Activated CD4-positive, alpha-beta memory T cell treated with anti-CD3 and anti-CD28 coated beads, Interleukin-2, amount 10 ng/mL, durations not matched to agents 7 days and 5 days (primary cell): Measurements from ENCODE around the gene PDCL2. TPM values are rescaled to one million over a fixed set of nuclear protein-coding genes. Genes with fewer than 3 reads are reported as not detected.

Experiments used
- CTCF ChIA-PET: fragments of 350-600 bp; sonication (Branson Sonifier 250); formaldehyde crosslinking; loops from one replicate; lab custom pipeline; 2021; ENCODE audit warnings: antibody characterized with exemption, inconsistent platforms; lab: Charles Lee
- POLR2A ChIA-PET: fragments of 350-600 bp; sonication (Branson Sonifier 250); formaldehyde crosslinking; loops from one replicate; lab custom pipeline; 2021; ENCODE audit warnings: antibody characterized with exemption; lab: Charles Lee
- DNase-seq: peaks from one replicate; pipeline ENCODE4 v3.0.0-alpha.2; 2020
- H3K27ac Mint-ChIP-seq: one replicate; pipeline ENCODE4 v1.8.0; 2021; ENCODE audit warnings: mild to moderate bottlenecking, mixed read lengths
- H3K27me3 Mint-ChIP-seq: one replicate; pipeline ENCODE4 v1.8.0; 2021; ENCODE audit warnings: mixed read lengths
- H3K36me3 Mint-ChIP-seq: one replicate; pipeline ENCODE4 v1.8.0; 2021; ENCODE audit warnings: low read depth, mixed read lengths
- H3K4me1 Mint-ChIP-seq: one replicate; pipeline ENCODE4 v1.8.0; 2021; ENCODE audit warnings: mixed read lengths
- H3K4me3 Mint-ChIP-seq: one replicate; pipeline ENCODE4 v1.8.0; 2021; ENCODE audit warnings: mild to moderate bottlenecking, mixed read lengths
- H3K9me3 Mint-ChIP-seq: one replicate; pipeline ENCODE4 v1.8.0; 2021; ENCODE audit warnings: mixed read lengths
- total RNA-seq, 2 experiments: library from RNA; stranded (reverse); gene quantifications; one replicate each; pipeline ENCODE4 v1.2.3, GENCODE V29; 2021

The PDCL2 gene
- total RNA-seq, 2 experiments from 2014 or later, result not detected

GRCh38 chr4:55546506-55546755 is 45.6 kb downstream of the PDCL2 start:
- no peak overlapping the region for H3K27ac Mint-ChIP-seq

GRCh38 chr4:55545641-55546505 is 46.2 kb downstream of the PDCL2 start:
- H3K27me3 Mint-ChIP-seq, result peaks cover 23% of the 10 kb centered on the region
- peak overlapping the region; percentile 71 for H3K27ac Mint-ChIP-seq
- ChIA-PET POLR2A (interaction anchor here (0.9 to 1.6 kb wide), 15 partner anchors 11 to 1432 kb away, joined by 3 to 13 read pairs (median 3); partner anchors contain the start of genes NOA1, PPAT, SRD5A3 and TMEM165), CTCF (interaction anchor here (0.8 to 3.2 kb wide), 8 partner anchors 9 to 200 kb away, joined by 3 to 17 read pairs (median 4); partner anchors contain the start of genes NMU, SRD5A3 and TMEM165)
- peak overlapping the region; percentile 85 for H3K4me3 Mint-ChIP-seq
- peak; percentile 62 for DNase-seq
- H3K4me1 Mint-ChIP-seq, result peaks cover 47% of the 10 kb centered on the region
- H3K9me3 Mint-ChIP-seq, result no peaks in the 10 kb centered on the region
- H3K36me3 Mint-ChIP-seq, result no peaks in the 10 kb centered on the region

More at GRCh38 chr4:55546506-55546755, 45.6 kb downstream of the PDCL2 start:
- CTCF ChIA-PET, result interaction anchor here (0.8 to 3.2 kb wide), 7 partner anchors 8 to 200 kb away, joined by 3 to 17 read pairs (median 4); partner anchors contain the start of genes NMU, SRD5A3 and TMEM165
- Mint-ChIP-seq H3K4me1 (peaks cover 50% of the 10 kb centered on the region), H3K9me3 (no peaks in the 10 kb centered on the region), H3K27me3 (peaks cover 24% of the 10 kb centered on the region), H3K36me3 (no peaks in the 10 kb centered on the region), H3K4me3 (peak overlapping the region; percentile 85)
- POLR2A ChIA-PET, result interaction anchor here (0.9 to 1.6 kb wide), 12 partner anchors 12 to 1431 kb away, joined by 3 to 13 read pairs (median 3); partner anchors contain the start of genes NOA1, PPAT, SRD5A3 and TMEM165
- no peak for DNase-seq

DNA sequence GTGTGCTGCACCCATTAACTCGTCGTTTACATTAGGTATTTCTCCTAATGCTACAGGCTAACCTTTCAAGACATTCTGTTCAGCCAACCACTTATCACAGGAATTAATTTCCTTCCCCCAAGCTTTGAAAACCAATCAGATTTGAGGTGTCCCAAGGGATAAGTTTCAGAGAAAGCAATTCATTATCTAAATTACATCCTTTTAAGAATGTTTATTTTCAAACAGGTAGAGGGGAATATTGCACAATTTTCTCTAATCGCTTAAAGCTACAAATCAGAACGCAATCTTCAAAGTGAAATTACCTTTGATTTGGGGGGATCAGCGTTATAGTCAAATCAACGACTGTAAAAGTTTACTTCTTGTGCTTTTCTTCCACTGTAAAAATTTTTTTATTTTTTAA is 46.9 kb downstream of the PDCL2 start:
- H3K36me3 Mint-ChIP-seq, result peaks cover 3% of the 10 kb centered on the region
- H3K27ac Mint-ChIP-seq, result no peak overlapping the region
- peaks cover 46% of the 10 kb centered on the region for H3K4me1 Mint-ChIP-seq

DNA sequence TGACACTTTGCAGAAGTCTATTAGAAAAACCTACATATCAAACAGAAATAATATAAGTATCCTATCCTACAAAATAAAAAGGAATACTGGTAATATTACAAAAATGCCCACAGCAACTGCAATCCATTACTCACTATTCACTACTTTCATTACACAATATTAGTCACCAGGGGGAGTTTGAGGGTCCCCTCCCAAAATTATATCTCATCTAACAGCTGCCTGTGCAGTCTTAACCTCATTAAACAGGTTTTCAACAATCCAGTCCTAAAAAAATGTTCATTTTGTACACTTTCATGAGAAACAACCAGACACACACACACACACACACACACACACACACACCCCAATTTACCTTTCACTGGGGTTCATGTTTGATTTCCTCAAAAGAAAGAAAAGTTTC is 48.2 kb downstream of the PDCL2 start:
- no peak for DNase-seq
- Mint-ChIP-seq H3K4me1 (peaks cover 40% of the 10 kb centered on the region), H3K27me3 (peaks cover 15% of the 10 kb centered on the region), H3K27ac (no peak overlapping the region), H3K4me3 (no peak overlapping the region), H3K9me3 (no peaks in the 10 kb centered on the region), H3K36me3 (peaks cover 3% of the 10 kb centered on the region)
- ChIA-PET POLR2A (interaction anchor here (0.6 kb wide), 1 partner anchor 369 kb away, joined by 3 read pairs; no protein-coding TSS in a partner anchor), CTCF (interaction anchor here (0.9 to 1.1 kb wide), 2 partner anchors 9 to 10 kb away, joined by 3 to 5 read pairs; no protein-coding TSS in a partner anchor)

More for the DNA sequence above, 46.9 kb downstream of the PDCL2 start:
- ChIA-PET CTCF (interaction anchor here (1.5 to 3.2 kb wide), 3 partner anchors 14 to 199 kb away, joined by 3 to 17 read pairs (median 4); partner anchors contain the start of genes NMU and SRD5A3), POLR2A (interaction anchor here (1.1 to 1.6 kb wide), 9 partner anchors 10 to 404 kb away, joined by 3 to 13 read pairs (median 4); partner anchors contain the start of gene TMEM165)
- peak overlapping the region; percentile 84 for H3K4me3 Mint-ChIP-seq
- DNase-seq, result no peak
- peaks cover 23% of the 10 kb centered on the region for H3K27me3 Mint-ChIP-seq
- no peaks in the 10 kb centered on the region for H3K9me3 Mint-ChIP-seq

GRCh38 chr4:55540271-55540670 is 51.8 kb downstream of the PDCL2 start:
- ChIA-PET POLR2A (no interaction called here), CTCF (no interaction called here)
- Mint-ChIP-seq H3K27ac (no peak overlapping the region), H3K4me3 (no peak overlapping the region), H3K36me3 (peaks cover 3% of the 10 kb centered on the region), H3K27me3 (no peaks in the 10 kb centered on the region), H3K4me1 (peaks cover 34% of the 10 kb centered on the region), H3K9me3 (no peaks in the 10 kb centered on the region)
- DNase-seq, result no peak

DNA sequence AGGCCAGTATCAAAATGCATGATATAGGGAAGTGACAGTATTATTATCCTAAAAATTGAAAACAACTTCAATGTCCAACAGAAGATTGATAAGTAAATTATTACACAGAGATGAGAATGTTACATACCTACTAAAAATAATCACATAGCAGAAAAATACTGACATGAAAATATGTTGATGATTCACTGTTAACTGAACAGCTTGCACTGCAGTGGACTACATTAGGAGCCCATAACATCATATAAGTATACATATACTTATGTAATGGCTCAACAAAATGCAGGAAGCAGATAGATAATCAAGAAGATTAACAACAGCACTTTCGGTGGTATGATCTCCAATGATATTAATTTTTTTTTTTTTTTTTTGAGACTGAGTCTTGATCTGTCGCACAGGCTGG is 52.4 kb downstream of the PDCL2 start:
- DNase-seq, result no peak
- Mint-ChIP-seq H3K9me3 (no peaks in the 10 kb centered on the region), H3K4me3 (no peak overlapping the region), H3K36me3 (peaks cover 3% of the 10 kb centered on the region), H3K4me1 (peaks cover 29% of the 10 kb centered on the region), H3K27ac (no peak overlapping the region), H3K27me3 (no peaks in the 10 kb centered on the region)
- ChIA-PET POLR2A (no interaction called here), CTCF (no interaction called here)

GRCh38 chr4:55538531-55538930 is 53.5 kb downstream of the PDCL2 start:
- ChIA-PET CTCF (no interaction called here), POLR2A (no interaction called here)
- peaks cover 12% of the 10 kb centered on the region for H3K36me3 Mint-ChIP-seq
- peaks cover 8% of the 10 kb centered on the region for H3K9me3 Mint-ChIP-seq
- no peaks in the 10 kb centered on the region for H3K27me3 Mint-ChIP-seq
- no peak overlapping the region for H3K4me3 Mint-ChIP-seq
- no peak overlapping the region for H3K27ac Mint-ChIP-seq
- no peak for DNase-seq
- peaks cover 20% of the 10 kb centered on the region for H3K4me1 Mint-ChIP-seq

DNA sequence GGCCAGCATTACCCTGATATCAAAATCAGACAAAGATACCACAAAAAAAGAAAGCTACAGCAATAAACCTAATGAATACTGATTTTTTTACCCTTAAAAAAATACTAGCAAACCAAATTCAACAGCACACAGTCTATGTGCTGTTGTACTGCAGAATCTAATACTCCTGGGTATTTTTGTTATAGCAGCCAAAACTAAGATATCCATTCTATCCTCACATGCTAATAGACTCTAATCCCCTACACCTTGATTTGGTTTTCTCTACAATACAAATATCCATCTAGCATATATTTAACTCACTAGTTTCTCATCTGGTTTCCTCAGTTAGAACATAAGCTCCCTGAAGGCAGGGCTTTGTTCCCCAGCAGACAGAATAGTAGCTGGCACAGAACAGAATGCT is 57.7 kb downstream of the PDCL2 start:
- Mint-ChIP-seq H3K9me3 (peaks cover 21% of the 10 kb centered on the region), H3K36me3 (peaks cover 38% of the 10 kb centered on the region), H3K4me3 (no peak overlapping the region), H3K27ac (no peak overlapping the region), H3K27me3 (no peaks in the 10 kb centered on the region), H3K4me1 (peaks cover 15% of the 10 kb centered on the region)
- ChIA-PET CTCF (no interaction called here), POLR2A (no interaction called here)
- no peak for DNase-seq

DNA sequence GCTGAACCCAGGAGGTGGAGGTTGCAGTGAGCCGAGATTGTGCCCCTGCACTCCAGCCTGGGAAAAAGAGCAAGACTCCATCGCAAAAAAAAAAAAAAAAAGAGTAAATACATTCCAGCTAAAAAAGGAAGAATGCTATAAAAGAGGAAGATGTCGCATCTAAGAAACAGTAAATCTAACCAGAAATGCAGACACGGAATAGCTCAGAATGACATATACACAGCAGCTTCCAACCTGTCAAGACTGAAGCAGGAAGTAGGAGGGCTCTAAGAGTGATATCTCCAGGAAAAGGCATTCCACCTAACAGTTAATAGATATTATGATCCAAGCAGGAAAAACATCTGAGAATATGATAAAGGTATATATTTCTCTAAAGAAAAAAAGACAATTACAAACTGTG is 61.4 kb downstream of the PDCL2 start:
- Mint-ChIP-seq H3K36me3 (peaks cover 41% of the 10 kb centered on the region), H3K4me1 (no peaks in the 10 kb centered on the region), H3K9me3 (peaks cover 22% of the 10 kb centered on the region), H3K27ac (no peak overlapping the region), H3K27me3 (no peaks in the 10 kb centered on the region), H3K4me3 (no peak overlapping the region)
- ChIA-PET POLR2A (no interaction called here), CTCF (interaction anchor here (1.2 kb wide), 1 partner anchor 14 kb away, joined by 3 read pairs; no protein-coding TSS in a partner anchor)
- DNase-seq, result no peak

- Mint-ChIP-seq H3K27ac (no peak overlapping the region), H3K27me3 (no peaks in the 10 kb centered on the region), H3K36me3 (peaks cover 41% of the 10 kb centered on the region), H3K4me3 (no peak overlapping the region), H3K4me1 (no peaks in the 10 kb centered on the region), H3K9me3 (peaks cover 22% of the 10 kb centered on the region)
- no peak for DNase-seq
- ChIA-PET POLR2A (no interaction called here), CTCF (no interaction called here)
Observed at GRCh38 chr4:55530167-55530566, 61.9 kb downstream of the PDCL2 start.

DNA sequence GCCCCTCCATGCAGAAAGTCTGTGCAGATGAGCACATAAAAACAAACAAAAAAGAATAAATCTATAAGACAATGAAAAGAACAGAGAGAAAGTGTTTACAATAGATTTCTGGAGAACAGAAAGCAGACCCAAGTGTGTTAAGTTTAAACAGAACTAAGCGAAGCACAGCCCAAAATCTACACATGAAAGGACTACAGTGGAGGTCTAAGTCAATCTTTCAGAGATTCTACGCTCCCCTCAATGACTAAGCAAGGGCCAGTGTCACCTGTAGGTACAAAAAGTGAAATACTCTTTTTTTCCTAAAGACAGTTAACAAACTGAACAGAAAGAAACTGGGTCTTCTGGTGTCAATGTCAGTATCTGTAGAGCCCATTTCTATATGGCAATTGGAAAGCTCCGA is 63.6 kb downstream of the PDCL2 start:
- H3K27me3 Mint-ChIP-seq, result no peaks in the 10 kb centered on the region
- ChIA-PET POLR2A (no interaction called here), CTCF (no interaction called here)
- no peak for DNase-seq
- H3K36me3 Mint-ChIP-seq, result peaks cover 36% of the 10 kb centered on the region
- H3K9me3 Mint-ChIP-seq, result peaks cover 15% of the 10 kb centered on the region
- no peaks in the 10 kb centered on the region for H3K4me1 Mint-ChIP-seq
- no peak overlapping the region for H3K4me3 Mint-ChIP-seq
- no peak overlapping the region for H3K27ac Mint-ChIP-seq

DNA sequence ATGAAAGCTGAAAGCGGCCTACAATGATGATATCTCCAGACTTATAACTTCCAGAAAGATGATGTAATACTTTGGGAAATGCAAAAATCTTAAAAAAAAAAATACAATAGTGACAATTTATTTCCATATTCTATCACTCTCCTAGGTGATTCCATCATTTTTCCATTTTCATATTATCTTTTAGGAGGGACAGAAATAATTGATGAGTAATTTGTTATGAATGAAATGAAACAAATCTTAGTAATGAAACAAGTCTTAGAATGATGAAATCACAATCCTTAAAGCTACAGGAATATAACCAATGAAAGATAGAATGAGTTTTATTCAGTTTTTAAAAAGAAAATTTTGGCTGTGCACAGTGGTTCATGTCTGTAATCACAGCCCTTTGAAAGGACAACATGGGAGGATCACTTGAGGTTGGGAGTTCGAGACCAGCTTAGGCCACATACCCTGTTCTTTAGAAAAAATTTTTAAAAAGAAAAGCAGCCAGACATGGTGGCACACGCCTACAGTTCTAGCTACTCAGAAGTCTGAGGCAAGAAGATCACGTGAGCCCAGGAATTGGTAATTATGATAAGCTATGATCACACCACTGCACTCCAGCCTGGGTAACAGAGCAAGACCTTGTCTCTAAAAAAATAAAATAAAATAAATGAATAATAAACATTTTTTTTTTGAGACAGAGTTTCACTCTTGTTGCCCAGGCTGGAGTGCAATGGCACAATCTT is 67.0 kb downstream of the PDCL2 start:
- Mint-ChIP-seq H3K9me3 (peaks cover 6% of the 10 kb centered on the region), H3K27ac (no peak overlapping the region), H3K4me3 (no peak overlapping the region), H3K4me1 (no peaks in the 10 kb centered on the region), H3K27me3 (no peaks in the 10 kb centered on the region), H3K36me3 (peaks cover 17% of the 10 kb centered on the region)
- no peak for DNase-seq
- ChIA-PET CTCF (no interaction called here), POLR2A (no interaction called here)

GRCh38 chr4:55518442-55518841 is 73.6 kb downstream of the PDCL2 start:
- POLR2A ChIA-PET, result no interaction called here
- DNase-seq, result no peak
- Mint-ChIP-seq H3K27ac (no peak overlapping the region), H3K27me3 (no peaks in the 10 kb centered on the region), H3K9me3 (peaks cover 2% of the 10 kb centered on the region), H3K36me3 (peaks cover 16% of the 10 kb centered on the region), H3K4me3 (no peak overlapping the region), H3K4me1 (peaks cover 5% of the 10 kb centered on the region)
- CTCF ChIA-PET, result no interaction called here
